ENCODE measurements around the gene PDE6H.

DNA sequence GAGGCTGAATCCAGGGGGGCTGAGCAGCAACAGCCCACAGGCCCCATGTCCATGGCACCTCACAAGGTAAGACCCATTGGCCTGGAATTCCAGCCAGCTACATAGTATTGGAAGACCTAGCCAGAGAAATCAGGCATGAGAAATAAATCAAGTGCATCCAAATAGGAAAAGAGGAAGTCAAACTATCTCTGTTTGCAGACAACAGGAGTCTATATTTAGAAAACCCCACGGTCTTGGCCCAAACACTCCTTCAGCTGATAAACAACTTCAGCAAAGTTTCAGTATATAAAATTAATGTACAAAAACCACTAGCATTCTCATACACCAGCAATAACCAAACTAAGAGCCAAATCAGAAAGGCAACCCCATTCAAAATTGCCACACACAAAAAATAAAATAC is 16.9 kb downstream of the PDE6H start:
- TF ChIP-seq POLR2A (IDR thresholded peaks at IDR 0.05; ENCODE audit: low read depth, low read length), result no peak
- TF ChIP-seq EZH2 (IDR thresholded peaks at IDR 0.05; ENCODE audit: borderline replicate concordance, low read depth, low read length, severe bottlenecking), result no peak
- TF ChIP-seq, protein P1, sequence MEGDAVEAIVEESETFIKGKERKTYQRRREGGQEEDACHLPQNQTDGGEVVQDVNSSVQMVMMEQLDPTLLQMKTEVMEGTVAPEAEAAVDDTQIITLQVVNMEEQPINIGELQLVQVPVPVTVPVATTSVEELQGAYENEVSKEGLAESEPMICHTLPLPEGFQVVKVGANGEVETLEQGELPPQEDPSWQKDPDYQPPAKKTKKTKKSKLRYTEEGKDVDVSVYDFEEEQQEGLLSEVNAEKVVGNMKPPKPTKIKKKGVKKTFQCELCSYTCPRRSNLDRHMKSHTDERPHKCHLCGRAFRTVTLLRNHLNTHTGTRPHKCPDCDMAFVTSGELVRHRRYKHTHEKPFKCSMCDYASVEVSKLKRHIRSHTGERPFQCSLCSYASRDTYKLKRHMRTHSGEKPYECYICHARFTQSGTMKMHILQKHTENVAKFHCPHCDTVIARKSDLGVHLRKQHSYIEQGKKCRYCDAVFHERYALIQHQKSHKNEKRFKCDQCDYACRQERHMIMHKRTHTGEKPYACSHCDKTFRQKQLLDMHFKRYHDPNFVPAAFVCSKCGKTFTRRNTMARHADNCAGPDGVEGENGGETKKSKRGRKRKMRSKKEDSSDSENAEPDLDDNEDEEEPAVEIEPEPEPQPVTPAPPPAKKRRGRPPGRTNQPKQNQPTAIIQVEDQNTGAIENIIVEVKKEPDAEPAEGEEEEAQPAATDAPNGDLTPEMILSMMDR (IDR thresholded peaks at IDR 0.05; ENCODE audit: extremely low read depth in 1 of 2, insufficient read depth in 1 of 2, low read depth in 1 of 2, low read length in 2 of 2), result no peak
- TF ChIP-seq, protein P2, sequence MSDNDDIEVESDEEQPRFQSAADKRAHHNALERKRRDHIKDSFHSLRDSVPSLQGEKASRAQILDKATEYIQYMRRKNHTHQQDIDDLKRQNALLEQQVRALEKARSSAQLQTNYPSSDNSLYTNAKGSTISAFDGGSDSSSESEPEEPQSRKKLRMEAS (IDR thresholded peaks at IDR 0.05; ENCODE audit: insufficient read depth, insufficient read length), result no peak
